A549 (cell line): ENCODE results near the gene DCX. TPM values are rescaled to one million over a fixed set of nuclear protein-coding genes. Genes with fewer than 3 reads are reported as not detected.

ENCODE experiments used
- ATAC-seq, 2 experiments: fragments of 200-7000 bp in 1 of 2; fragments of >200 bp in 1 of 2; cut with Nextera tagmentation in 1 of 2; cut with Tn5 transposase in 1 of 2; 3 replicates each; pipeline versions ENCODE4 v1.8.0 to v1.9.1; 2018 to 2020; ENCODE audit warnings: mild to moderate bottlenecking in 1 of 2, moderate library complexity in 1 of 2
- CTCF ChIA-PET: fragments of 300-600 bp; sonication (Branson Sonifier 250); formaldehyde crosslinking; extraction: SDS; loops from one replicate; lab custom pipeline; 2021; ENCODE audit warnings: antibody characterized with exemption, inconsistent platforms; lab: Yijun Ruan, JAX
- POLR2A ChIA-PET: fragments of 350-600 bp; formaldehyde crosslinking; extraction: SDS; loops from one replicate; lab custom pipeline; 2021; ENCODE audit warnings: antibody characterized with exemption, inconsistent platforms; lab: Yijun Ruan, JAX
- DNase-seq, 2 experiments: peaks; one replicate each; pipeline versions ENCODE4 v3.0.0 to v3.0.0-alpha.2; 2011 to 2016; ENCODE audit warnings: low read depth in 1 of 2, low spot score in 1 of 2
- FAIRE-seq: peaks from 2 replicates; lab custom pipeline; 2011; peaks lifted over from hg19 to GRCh38; lab: Jason Lieb, UNC
- H3K27ac ChIP-seq, 2 experiments: fragments of >200 bp; sonication (Bioruptor Twin); formaldehyde crosslinking; 3 replicates each; pipeline ENCODE4 v1.5.1; 2016 to 2017
- H3K4me1 ChIP-seq: fragments of >200 bp; sonication (Bioruptor Twin); formaldehyde crosslinking; 3 replicates; pipeline ENCODE4 v1.6.1; 2016
- H3K4me2 ChIP-seq: fragments of >200 bp; sonication (Bioruptor Twin); formaldehyde crosslinking; 3 replicates; pipeline ENCODE4 v1.6.1; 2016
- H3K4me3 ChIP-seq: fragments of >200 bp; sonication (Bioruptor Twin); formaldehyde crosslinking; 3 replicates; pipeline ENCODE4 v1.5.1; 2016
- H3K9me3 ChIP-seq: fragments of >200 bp; sonication (Bioruptor Twin); formaldehyde crosslinking; 3 replicates; pipeline ENCODE4 v1.6.1; 2016
- BCL3 ChIP-seq: fragments of >200 bp; sonication (Bioruptor Twin); formaldehyde crosslinking; IDR thresholded peaks from 3 replicates; pipeline ENCODE4 v1.6.1; 2016
- CBX8 ChIP-seq: fragments of 200-600 bp; sonication (generic); IDR thresholded peaks from 2 replicates; pipeline ENCODE4 v1.6.1; 2016
- CEBPB ChIP-seq, 2 experiments: fragments of >200 bp in 1 of 2; sonication (Bioruptor Twin) in 1 of 2; formaldehyde crosslinking in 1 of 2; IDR thresholded peaks; 2 replicates each; pipeline ENCODE4 v1.6.1; 2012 to 2016
- EHF ChIP-seq: fragments of 250-450 bp; sonication (Bioruptor Pico); IDR thresholded peaks from 2 replicates; pipeline ENCODE4 v1.5.0; 2020; ENCODE audit warnings: mild to moderate bottlenecking
- EHMT2 ChIP-seq: fragments of 200-600 bp; sonication (generic); IDR thresholded peaks from 2 replicates; pipeline ENCODE4 v1.6.1; 2016; ENCODE audit warnings: antibody characterized with exemption, low read depth, mild to moderate bottlenecking, moderate library complexity
- EP300 ChIP-seq, 2 experiments: fragments of >200 bp; sonication (Bioruptor Twin); formaldehyde crosslinking; IDR thresholded peaks; 2 replicates in 1 of 2; 3 replicates in 1 of 2; pipeline ENCODE4 v1.6.1; 2016 to 2017
- HDAC2 ChIP-seq: fragments of 200-600 bp; sonication (generic); IDR thresholded peaks from 2 replicates; pipeline ENCODE4 v1.6.1; 2016
- JUN ChIP-seq, 2 experiments: fragments of >200 bp; sonication (Bioruptor Twin); formaldehyde crosslinking; IDR thresholded peaks; 2 replicates in 1 of 2; 3 replicates in 1 of 2; pipeline ENCODE4 v1.6.1; 2016 to 2017
- KDM5A ChIP-seq: fragments of 200-600 bp; sonication (generic); IDR thresholded peaks from 2 replicates; pipeline ENCODE4 v1.6.1; 2016; ENCODE audit warnings: antibody characterized with exemption, mild to moderate bottlenecking
- MAFK ChIP-seq: fragments of 450-650 bp; IDR thresholded peaks from 2 replicates; pipeline ENCODE4 v1.6.1; 2014; ENCODE audit not compliant: partially characterized antibody
- POLR2AphosphoS2 ChIP-seq: conservative IDR thresholded peaks from 2 replicates; pipeline ENCODE4 v1.6.1; 2012; ENCODE audit warnings: low read length, improper control_type of control experiment, inconsistent platforms
- TFCP2L1 ChIP-seq: fragments of 250-450 bp; sonication (Bioruptor Pico); IDR thresholded peaks from 2 replicates; pipeline ENCODE4 v1.5.0; 2021; ENCODE audit warnings: mild to moderate bottlenecking
- ZC3H11A ChIP-seq: fragments of 450-650 bp; IDR thresholded peaks from 2 replicates; pipeline ENCODE4 v1.6.1; 2014; ENCODE audit warnings: antibody characterized with exemption, mild to moderate bottlenecking
- ZFP36 ChIP-seq: fragments of 450-650 bp; IDR thresholded peaks from 2 replicates; pipeline ENCODE4 v1.6.1; 2014; ENCODE audit warnings: borderline replicate concordance; ENCODE audit not compliant: partially characterized antibody
- ZSCAN20 ChIP-seq: fragments of 250-450 bp; sonication (Bioruptor Pico); IDR thresholded peaks from 2 replicates; pipeline ENCODE4 v1.8.0; 2022; ENCODE audit warnings: mild to moderate bottlenecking, moderate library complexity
- WGBS: methylation state at CpG from one replicate; pipeline ENCODE4 v1.1.6; 2017; ENCODE audit errors: missing lambda C conversion rate; 5-methylcytosine and 5-hydroxymethylcytosine counted together
- polyA plus RNA-seq, 4 experiments: library from polyadenylated mRNA; depleted of rRNA in 3 of 4; stranded (reverse); fragments of >200 nt; fragmentation: RNase III in 1 of 4; extraction: RNeasy Plus Mini Kit Qiagen cat#74134 plus additional on column Dnase treatment in 1 of 4; gene quantifications; 2 replicates in 3 of 4; 3 replicates in 1 of 4; pipeline ENCODE4 v1.2.3, GENCODE V29; 2011 to 2017
- TF ChIP-seq, protein P1 (sequence below): fragments of >200 bp; sonication (Bioruptor Twin); formaldehyde crosslinking; IDR thresholded peaks from 3 replicates; pipeline ENCODE4 v1.5.1; 2016
- TF ChIP-seq, protein P2 (sequence below): IDR thresholded peaks from 2 replicates; pipeline ENCODE4 v1.6.1; 2012
- TF ChIP-seq, protein P3 (sequence below): fragments of >200 bp; sonication (Bioruptor Twin); formaldehyde crosslinking; IDR thresholded peaks from 2 replicates; pipeline ENCODE4 v1.6.1; 2016
- TF ChIP-seq, protein P4 (sequence below): IDR thresholded peaks from 2 replicates; pipeline ENCODE4 v1.6.1; 2012

The DCX gene
- polyA plus RNA-seq, 2 of the 4 experiments (the other 2 are of a cell fraction) = not detected

GRCh38 chrX:111355523-111356115 is 56.4 kb downstream of the DCX start:
- no peak for TF ChIP-seq CBX8
- TF ChIP-seq MAFK = no peak
- TF ChIP-seq ZFP36 = no peak
- TF ChIP-seq, protein P1, sequence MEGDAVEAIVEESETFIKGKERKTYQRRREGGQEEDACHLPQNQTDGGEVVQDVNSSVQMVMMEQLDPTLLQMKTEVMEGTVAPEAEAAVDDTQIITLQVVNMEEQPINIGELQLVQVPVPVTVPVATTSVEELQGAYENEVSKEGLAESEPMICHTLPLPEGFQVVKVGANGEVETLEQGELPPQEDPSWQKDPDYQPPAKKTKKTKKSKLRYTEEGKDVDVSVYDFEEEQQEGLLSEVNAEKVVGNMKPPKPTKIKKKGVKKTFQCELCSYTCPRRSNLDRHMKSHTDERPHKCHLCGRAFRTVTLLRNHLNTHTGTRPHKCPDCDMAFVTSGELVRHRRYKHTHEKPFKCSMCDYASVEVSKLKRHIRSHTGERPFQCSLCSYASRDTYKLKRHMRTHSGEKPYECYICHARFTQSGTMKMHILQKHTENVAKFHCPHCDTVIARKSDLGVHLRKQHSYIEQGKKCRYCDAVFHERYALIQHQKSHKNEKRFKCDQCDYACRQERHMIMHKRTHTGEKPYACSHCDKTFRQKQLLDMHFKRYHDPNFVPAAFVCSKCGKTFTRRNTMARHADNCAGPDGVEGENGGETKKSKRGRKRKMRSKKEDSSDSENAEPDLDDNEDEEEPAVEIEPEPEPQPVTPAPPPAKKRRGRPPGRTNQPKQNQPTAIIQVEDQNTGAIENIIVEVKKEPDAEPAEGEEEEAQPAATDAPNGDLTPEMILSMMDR = no peak
- no peak for TF ChIP-seq ZC3H11A
- no peak for TF ChIP-seq HDAC2
- TF ChIP-seq, protein P2, sequence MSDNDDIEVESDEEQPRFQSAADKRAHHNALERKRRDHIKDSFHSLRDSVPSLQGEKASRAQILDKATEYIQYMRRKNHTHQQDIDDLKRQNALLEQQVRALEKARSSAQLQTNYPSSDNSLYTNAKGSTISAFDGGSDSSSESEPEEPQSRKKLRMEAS = no peak
- no peak for TF ChIP-seq KDM5A
- TF ChIP-seq EHF (CRISPR knock-in tag) = no peak
- TF ChIP-seq JUN (IDR thresholded peaks at IDR 0.05) = no peak
- no peak for TF ChIP-seq TFCP2L1 (CRISPR knock-in tag)
- TF ChIP-seq ZSCAN20 = no peak
- no peak for TF ChIP-seq POLR2AphosphoS2
- TF ChIP-seq, protein P3, sequence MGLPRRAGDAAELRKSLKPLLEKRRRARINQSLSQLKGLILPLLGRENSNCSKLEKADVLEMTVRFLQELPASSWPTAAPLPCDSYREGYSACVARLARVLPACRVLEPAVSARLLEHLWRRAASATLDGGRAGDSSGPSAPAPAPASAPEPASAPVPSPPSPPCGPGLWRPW = no peak
- TF ChIP-seq, all 56 proteins: peak for 0
- 28% methylated on average over 2 of the region's 2 CpGs for WGBS
- FAIRE-seq (no peak), DNase-seq (no peak), ATAC-seq (no peak)
- Histone ChIP-seq H3K4me1 (no peaks in the 10 kb centered on the region), H3K4me3 (no peak overlapping the region), H3K4me2 (no peak overlapping the region), H3K27ac (no peak overlapping the region), H3K9me3 (no peaks in the 10 kb centered on the region)
- CTCF ChIA-PET = no interaction called here
- POLR2A ChIA-PET = no interaction called here

DNA sequence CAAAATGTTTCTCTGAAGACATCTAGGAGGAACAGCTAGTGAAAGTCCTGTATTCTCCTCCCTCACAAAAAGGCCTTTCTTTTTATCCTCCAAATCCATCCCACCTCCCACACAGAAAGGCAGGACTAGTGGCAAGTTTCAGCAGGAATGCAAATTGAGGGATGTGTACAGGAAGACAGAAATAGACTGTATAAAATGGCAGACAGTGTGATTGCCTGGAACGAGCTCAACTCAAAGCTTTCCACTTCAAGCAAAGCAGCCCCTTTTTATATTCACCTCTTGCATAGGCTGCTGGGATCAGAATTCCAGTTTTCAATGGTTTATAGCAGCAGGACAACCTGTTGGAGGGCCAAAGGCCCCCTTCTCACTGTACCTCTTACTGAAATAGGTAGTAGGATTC is 57.5 kb downstream of the DCX start:
- no peak overlapping the region for H3K4me2 ChIP-seq
- FAIRE-seq (no peak), ATAC-seq (no peak)
- 0% methylated on average over 1 of the region's 1 CpG for WGBS
- H3K27ac ChIP-seq = no peak overlapping the region
- ChIA-PET POLR2A (no interaction called here), CTCF (no interaction called here)
- H3K4me3 ChIP-seq = no peak overlapping the region
- no peaks in the 10 kb centered on the region for H3K4me1 ChIP-seq
- TF ChIP-seq, protein P4, sequence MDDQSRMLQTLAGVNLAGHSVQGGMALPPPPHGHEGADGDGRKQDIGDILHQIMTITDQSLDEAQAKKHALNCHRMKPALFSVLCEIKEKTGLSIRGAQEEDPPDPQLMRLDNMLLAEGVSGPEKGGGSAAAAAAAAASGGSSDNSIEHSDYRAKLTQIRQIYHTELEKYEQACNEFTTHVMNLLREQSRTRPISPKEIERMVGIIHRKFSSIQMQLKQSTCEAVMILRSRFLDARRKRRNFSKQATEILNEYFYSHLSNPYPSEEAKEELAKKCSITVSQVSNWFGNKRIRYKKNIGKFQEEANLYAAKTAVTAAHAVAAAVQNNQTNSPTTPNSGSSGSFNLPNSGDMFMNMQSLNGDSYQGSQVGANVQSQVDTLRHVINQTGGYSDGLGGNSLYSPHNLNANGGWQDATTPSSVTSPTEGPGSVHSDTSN = no peak
- TF ChIP-seq CEBPB (IDR thresholded peaks at IDR 0.05) = no peak
- TF ChIP-seq EHMT2 = no peak
- TF ChIP-seq, all 56 proteins: peak for 0
- DNase-seq = no peak
- H3K9me3 ChIP-seq = no peaks in the 10 kb centered on the region

- no peak for FAIRE-seq
- 0% methylated on average over 2 of the region's 2 CpGs for WGBS
- Histone ChIP-seq H3K4me2 (no peak overlapping the region), H3K4me3 (no peak overlapping the region)
- no peak for DNase-seq
- CTCF ChIA-PET = no interaction called here
- POLR2A ChIA-PET = no interaction called here
- no peak for TF ChIP-seq EP300 (IDR thresholded peaks at IDR 0.05)
- no peak for TF ChIP-seq BCL3
- TF ChIP-seq, all 56 proteins: peak for 0
- H3K9me3 ChIP-seq = no peaks in the 10 kb centered on the region
- H3K4me1 ChIP-seq = no peaks in the 10 kb centered on the region
- H3K27ac ChIP-seq = no peak overlapping the region
- no peak for ATAC-seq
Measured at GRCh38 chrX:111353793-111354192, 58.2 kb downstream of the DCX start.
